Nephron (organoid): ENCODE results near the gene ZNF641.

Source experiments
- H3K27ac Mint-ChIP-seq, 3 experiments: 2 replicates each; pipeline ENCODE4 v1.8.0; 2020; ENCODE audit warnings: mixed read lengths in 3 of 3, mild to moderate bottlenecking in 2 of 3, moderate library complexity in 1 of 3
- H3K27me3 Mint-ChIP-seq: 2 replicates; pipeline ENCODE4 v1.8.0; 2021; ENCODE audit warnings: low read depth, mild to moderate bottlenecking, moderate library complexity, mixed read lengths
- H3K36me3 Mint-ChIP-seq: 2 replicates; pipeline ENCODE4 v1.8.0; 2020; ENCODE audit warnings: low read depth, mixed read lengths
- H3K4me1 Mint-ChIP-seq: 2 replicates; pipeline ENCODE4 v1.8.0; 2020; ENCODE audit warnings: mixed read lengths
- H3K4me3 Mint-ChIP-seq, 3 experiments: 2 replicates each; pipeline ENCODE4 v1.8.0; 2020; ENCODE audit warnings: mild to moderate bottlenecking in 3 of 3, mixed read lengths in 3 of 3, moderate library complexity in 2 of 3
- H3K9me3 Mint-ChIP-seq: 2 replicates; pipeline ENCODE4 v1.8.0; 2020; ENCODE audit warnings: mixed read lengths
- CTCF ChIP-seq, 3 experiments: fragments of 200-600 bp; sonication (generic); IDR thresholded peaks; one replicate each; pipeline ENCODE4 v1.5.0; 2021; ENCODE audit warnings: antibody characterized with exemption in 3 of 3; ENCODE audit not compliant: unreplicated experiment in 3 of 3

Gene ZNF641

GRCh38 chr12:48350249-48351021 lies at the start of gene ZNF641:
TSS of gene ZNF641 (minus strand) at chr12:48350919. CDS start at chr12:48348090, 2,829 bp downstream.
- TF ChIP-seq CTCF (IDR thresholded peaks at IDR 0.05; ENCODE audit: unreplicated experiment in 3 of 3), result no peak
- no peaks in the 10 kb centered on the region for H3K27me3 Mint-ChIP-seq
- H3K9me3 Mint-ChIP-seq, result no peaks in the 10 kb centered on the region
- H3K4me3 Mint-ChIP-seq, result peak within 1 kb of the TSS; percentile 95 to 97 (median 97)
- peak within 1 kb of the TSS; percentile 91 to 97 (median 97) for H3K27ac Mint-ChIP-seq
- H3K4me1 Mint-ChIP-seq, result peaks cover 15% of the 10 kb centered on the region
- H3K36me3 Mint-ChIP-seq, result peaks cover 22% of the 10 kb centered on the region

- no peaks in the 10 kb centered on the region for H3K9me3 Mint-ChIP-seq
- H3K27me3 Mint-ChIP-seq, result peaks cover 10% of the 10 kb centered on the region
- H3K4me3 Mint-ChIP-seq, result peak overlapping the region in 1 of 3 experiments; percentile 4
- no peak for TF ChIP-seq CTCF (IDR thresholded peaks at IDR 0.05; ENCODE audit: unreplicated experiment in 3 of 3)
- H3K4me1 Mint-ChIP-seq, result peaks cover 24% of the 10 kb centered on the region
- H3K27ac Mint-ChIP-seq, result peak overlapping the region in 2 of 3 experiments; percentile 42 to 74
- H3K36me3 Mint-ChIP-seq, result no peaks in the 10 kb centered on the region
These were observed 39.3 kb upstream of the ZNF641 start for GRCh38 chr12:48390026-48390425.

GRCh38 chr12:48389409-48389808 lies 38.7 kb upstream of the ZNF641 start:
- Mint-ChIP-seq H3K4me1 (peaks cover 24% of the 10 kb centered on the region), H3K27ac (peak overlapping the region in 1 of 3 experiments; percentile 74), H3K4me3 (no peak overlapping the region), H3K36me3 (no peaks in the 10 kb centered on the region), H3K27me3 (peaks cover 10% of the 10 kb centered on the region), H3K9me3 (no peaks in the 10 kb centered on the region)
- no peak for TF ChIP-seq CTCF (IDR thresholded peaks at IDR 0.05; ENCODE audit: unreplicated experiment in 3 of 3)

GRCh38 chr12:48388938-48389337 lies 38.2 kb upstream of the ZNF641 start:
- Mint-ChIP-seq H3K27ac (peak overlapping the region in 1 of 3 experiments; percentile 74), H3K4me3 (no peak overlapping the region), H3K27me3 (peaks cover 10% of the 10 kb centered on the region), H3K36me3 (no peaks in the 10 kb centered on the region), H3K4me1 (peaks cover 24% of the 10 kb centered on the region), H3K9me3 (no peaks in the 10 kb centered on the region)
- no peak for TF ChIP-seq CTCF (IDR thresholded peaks at IDR 0.05; ENCODE audit: unreplicated experiment in 3 of 3)

- Mint-ChIP-seq H3K27me3 (peaks cover 10% of the 10 kb centered on the region), H3K36me3 (no peaks in the 10 kb centered on the region), H3K4me1 (peaks cover 24% of the 10 kb centered on the region), H3K27ac (peak overlapping the region in 1 of 3 experiments; percentile 74), H3K9me3 (no peaks in the 10 kb centered on the region), H3K4me3 (no peak overlapping the region)
- TF ChIP-seq CTCF (IDR thresholded peaks at IDR 0.05; ENCODE audit: unreplicated experiment in 3 of 3), result no peak
These were observed 37.7 kb upstream of the ZNF641 start for GRCh38 chr12:48388460-48388859.

GRCh38 chr12:48380596-48380995 lies 29.9 kb upstream of the ZNF641 start:
- Mint-ChIP-seq H3K4me3 (no peak overlapping the region), H3K36me3 (no peaks in the 10 kb centered on the region), H3K27me3 (peaks cover 22% of the 10 kb centered on the region)

More at GRCh38 chr12:48380596-48380995, 29.9 kb upstream of the ZNF641 start:
- no peak for TF ChIP-seq CTCF (IDR thresholded peaks at IDR 0.05; ENCODE audit: unreplicated experiment in 3 of 3)
- Mint-ChIP-seq H3K27ac (no peak overlapping the region), H3K9me3 (no peaks in the 10 kb centered on the region), H3K4me1 (no peaks in the 10 kb centered on the region)
